ENCODE data around the gene SORCS2. TPM values are rescaled to one million over a fixed set of nuclear protein-coding genes. Genes with fewer than 3 reads are reported as not detected.
A peak's percentile ranks its signal among the peaks of the same experiment; 100 is the strongest.

The SORCS2 gene
- polyA plus RNA-seq, 1 donor from 2014 or later: 1.0 TPM

- Histone ChIP-seq H3K9me2 (ENCODE audit: insufficient read depth, low read length) (no peaks in the 10 kb centered on the region), H3K9ac (ENCODE audit: low read length) (peak overlapping the region; percentile 36), H3K9me3 (ENCODE audit: low read length) (no peaks in the 10 kb centered on the region), H3K27me3 (ENCODE audit: insufficient read depth, low read depth, low read length) (no peaks in the 10 kb centered on the region), H3K36me3 (ENCODE audit: insufficient read depth, low read length) (no peaks in the 10 kb centered on the region), H3K79me2 (replicated peaks; ENCODE audit: insufficient read depth, low read length) (no peaks in the 10 kb centered on the region), H3K27ac (ENCODE audit: low read length) (peak overlapping the region; percentile 69), H3F3A (ENCODE audit: insufficient read depth, low read length, poor library complexity, severe bottlenecking) (no peaks in the 10 kb centered on the region), H3K4me2 (ENCODE audit: low read length) (no peak overlapping the region), H2AFZ (ENCODE audit: low read depth, low read length) (no peak overlapping the region), H3K4me3 (ENCODE audit: low read length) (peak overlapping the region; percentile 39), H4K20me1 (ENCODE audit: insufficient read depth) (no peaks in the 10 kb centered on the region)
- TF ChIP-seq EZH2 (IDR thresholded peaks at IDR 0.05; ENCODE audit: borderline replicate concordance, insufficient read depth, low read length, poor library complexity, severe bottlenecking): no peak
- peak; percentile 57 for TF ChIP-seq REST (IDR thresholded peaks at IDR 0.05; ENCODE audit: borderline replicate concordance)
- no peak for TF ChIP-seq EP300 (conservative IDR thresholded peaks at IDR 0.05; ENCODE audit: poor library complexity, severe bottlenecking)
- no peak for TF ChIP-seq CTCF (IDR thresholded peaks at IDR 0.05; ENCODE audit: poor library complexity, severe bottlenecking)
- TF ChIP-seq RAD21 (conservative IDR thresholded peaks at IDR 0.05): no peak
- no peak for TF ChIP-seq POLR2AphosphoS5 (IDR thresholded peaks at IDR 0.05)
- peak; percentile 16 for TF ChIP-seq SMC3 (conservative IDR thresholded peaks at IDR 0.05; ENCODE audit: poor library complexity)
- no peak for TF ChIP-seq MXI1 (conservative IDR thresholded peaks at IDR 0.05; ENCODE audit: poor library complexity, severe bottlenecking)
These were observed 179.0 kb downstream of the SORCS2 start for GRCh38 chr4:7371210-7371941.

DNA sequence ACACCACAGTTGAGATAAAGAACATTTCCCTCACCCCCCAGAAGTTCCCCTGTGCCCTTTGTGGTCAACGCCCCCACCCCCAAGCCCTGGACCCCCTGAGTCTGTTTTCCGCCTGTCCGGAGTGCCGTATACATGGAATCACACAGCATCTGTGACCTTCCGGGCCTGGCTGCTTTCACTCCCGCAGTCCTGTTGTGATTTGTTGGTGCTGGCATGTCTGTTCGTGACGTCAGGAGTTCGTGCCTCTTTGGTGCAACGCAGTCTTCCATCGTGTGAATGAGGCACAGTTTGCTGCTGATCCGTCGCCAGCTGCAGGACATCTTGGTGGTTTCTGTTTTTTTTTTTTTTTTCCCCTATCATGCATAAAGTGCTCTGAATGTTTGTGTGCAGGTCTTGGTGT lies 180.3 kb downstream of the SORCS2 start:
- TF ChIP-seq RAD21 (conservative IDR thresholded peaks at IDR 0.05) (no peak), MXI1 (conservative IDR thresholded peaks at IDR 0.05; ENCODE audit: poor library complexity, severe bottlenecking) (no peak), SMC3 (conservative IDR thresholded peaks at IDR 0.05; ENCODE audit: poor library complexity) (no peak), CTCF (IDR thresholded peaks at IDR 0.05; ENCODE audit: poor library complexity, severe bottlenecking) (no peak), TAF1 (IDR thresholded peaks at IDR 0.05; ENCODE audit: low read depth) (no peak), REST (IDR thresholded peaks at IDR 0.05; ENCODE audit: borderline replicate concordance) (no peak), EP300 (conservative IDR thresholded peaks at IDR 0.05; ENCODE audit: poor library complexity, severe bottlenecking) (no peak), POLR2AphosphoS5 (IDR thresholded peaks at IDR 0.05) (no peak), EZH2 (IDR thresholded peaks at IDR 0.05; ENCODE audit: borderline replicate concordance, insufficient read depth, low read length, poor library complexity, severe bottlenecking) (no peak)
- H2AFZ ChIP-seq (ENCODE audit: low read depth, low read length): no peak overlapping the region
- H3F3A ChIP-seq (ENCODE audit: insufficient read depth, low read length, poor library complexity, severe bottlenecking): no peaks in the 10 kb centered on the region
- no peaks in the 10 kb centered on the region for H3K79me2 ChIP-seq (replicated peaks; ENCODE audit: insufficient read depth, low read length)
- H3K4me2 ChIP-seq (ENCODE audit: low read length): no peak overlapping the region
- H3K36me3 ChIP-seq (ENCODE audit: insufficient read depth, low read length): no peaks in the 10 kb centered on the region
- no peaks in the 10 kb centered on the region for H4K20me1 ChIP-seq (ENCODE audit: insufficient read depth)
- no peaks in the 10 kb centered on the region for H3K27me3 ChIP-seq (ENCODE audit: insufficient read depth, low read depth, low read length)
- H3K9ac ChIP-seq (ENCODE audit: low read length): no peak overlapping the region
- no peaks in the 10 kb centered on the region for H3K9me3 ChIP-seq (ENCODE audit: low read length)
- H3K4me3 ChIP-seq (ENCODE audit: low read length): no peak overlapping the region
- H3K27ac ChIP-seq (ENCODE audit: low read length): no peak overlapping the region
- H3K9me2 ChIP-seq (ENCODE audit: insufficient read depth, low read length): no peaks in the 10 kb centered on the region

Measured in neural cell (in vitro differentiated cells).